NCI-H748 (cell line): ENCODE data around the gene ERI3.

Experiments
- DNase-seq: peaks from one replicate; lab custom pipeline; 2025; ENCODE audit not compliant: unreplicated experiment; lab: John Stamatoyannopoulos, UW

ERI3 gene

GRCh38 chr1:44263568-44264450, 91.2 kb downstream of the ERI3 start:
- no peak for DNase-seq

GRCh38 chr1:44262816-44263567, 92.1 kb downstream of the ERI3 start:
- DNase-seq = no peak

- DNase-seq = no peak
Measured at GRCh38 chr1:44262414-44262813, 92.6 kb downstream of the ERI3 start.

GRCh38 chr1:44261962-44262361, 93.1 kb downstream of the ERI3 start:
- DNase-seq = no peak

GRCh38 chr1:44261171-44261817, 93.8 kb downstream of the ERI3 start:
- no peak for DNase-seq

- DNase-seq = no peak
Measured at GRCh38 chr1:44260792-44261170, 94.3 kb downstream of the ERI3 start.

- DNase-seq = no peak
Measured at GRCh38 chr1:44259090-44259489, 96.0 kb downstream of the ERI3 start.

GRCh38 chr1:44256762-44257554, 98.1 kb downstream of the ERI3 start:
- DNase-seq = peak; percentile 59

GRCh38 chr1:44254392-44254910, 100.6 kb downstream of the ERI3 start:
- DNase-seq = no peak

GRCh38 chr1:44251989-44252671, 102.9 kb downstream of the ERI3 start:
- DNase-seq = peak; percentile 44

GRCh38 chr1:44251486-44251885, 103.6 kb downstream of the ERI3 start:
- no peak for DNase-seq

GRCh38 chr1:44250068-44250781, 104.8 kb downstream of the ERI3 start:
- DNase-seq = no peak

- DNase-seq = peak; percentile 43
Measured at GRCh38 chr1:44249543-44249942, 105.5 kb downstream of the ERI3 start.

- DNase-seq = no peak
Measured at GRCh38 chr1:44246806-44247205, 108.3 kb downstream of the ERI3 start.

- DNase-seq = no peak
Measured at GRCh38 chr1:44244986-44245385, 110.1 kb downstream of the ERI3 start.

GRCh38 chr1:44243782-44244495, 111.1 kb downstream of the ERI3 start:
- no peak for DNase-seq

- DNase-seq = no peak
Measured at GRCh38 chr1:44242746-44243145, 112.3 kb downstream of the ERI3 start.

GRCh38 chr1:44240802-44241671, 114.0 kb downstream of the ERI3 start:
- no peak for DNase-seq
